ENCODE data around the gene PITPNB.

DNA sequence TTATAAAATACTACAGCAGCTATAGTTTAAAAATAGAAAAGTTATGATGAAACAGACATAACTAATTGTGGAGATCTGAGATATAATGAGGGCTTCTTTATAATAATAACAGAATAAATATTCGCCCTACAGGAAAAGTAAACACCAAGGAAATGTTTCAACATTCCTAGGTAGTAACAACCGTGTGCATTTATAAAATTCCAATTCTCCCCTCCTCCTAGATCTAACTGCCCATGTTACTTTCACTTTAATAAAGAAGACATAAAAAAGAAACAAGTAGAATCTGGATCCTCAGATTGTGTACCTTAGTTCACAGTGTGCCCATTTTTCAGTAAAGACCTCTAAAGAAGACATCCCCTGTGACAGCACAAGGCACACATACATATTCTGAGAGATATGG, 59.7 kb downstream of the PITPNB start:
- TF ChIP-seq, protein P1, sequence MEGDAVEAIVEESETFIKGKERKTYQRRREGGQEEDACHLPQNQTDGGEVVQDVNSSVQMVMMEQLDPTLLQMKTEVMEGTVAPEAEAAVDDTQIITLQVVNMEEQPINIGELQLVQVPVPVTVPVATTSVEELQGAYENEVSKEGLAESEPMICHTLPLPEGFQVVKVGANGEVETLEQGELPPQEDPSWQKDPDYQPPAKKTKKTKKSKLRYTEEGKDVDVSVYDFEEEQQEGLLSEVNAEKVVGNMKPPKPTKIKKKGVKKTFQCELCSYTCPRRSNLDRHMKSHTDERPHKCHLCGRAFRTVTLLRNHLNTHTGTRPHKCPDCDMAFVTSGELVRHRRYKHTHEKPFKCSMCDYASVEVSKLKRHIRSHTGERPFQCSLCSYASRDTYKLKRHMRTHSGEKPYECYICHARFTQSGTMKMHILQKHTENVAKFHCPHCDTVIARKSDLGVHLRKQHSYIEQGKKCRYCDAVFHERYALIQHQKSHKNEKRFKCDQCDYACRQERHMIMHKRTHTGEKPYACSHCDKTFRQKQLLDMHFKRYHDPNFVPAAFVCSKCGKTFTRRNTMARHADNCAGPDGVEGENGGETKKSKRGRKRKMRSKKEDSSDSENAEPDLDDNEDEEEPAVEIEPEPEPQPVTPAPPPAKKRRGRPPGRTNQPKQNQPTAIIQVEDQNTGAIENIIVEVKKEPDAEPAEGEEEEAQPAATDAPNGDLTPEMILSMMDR (IDR thresholded peaks at IDR 0.05) = no peak
- TF ChIP-seq POLR2A (IDR thresholded peaks at IDR 0.05) = no peak

Data from Peyer's patch (tissue), 4 donors.